Measurements from ENCODE around the gene SORCS1.

Gene SORCS1

GRCh38 chr10:106593876-106594275 lies 570.6 kb downstream of the SORCS1 start:
- Histone ChIP-seq H2BK15ac (replicated peaks; ENCODE audit: low read depth) (no peak overlapping the region), H3K4ac (ENCODE audit: low read depth, low read length) (no peak overlapping the region), H3K56ac (ENCODE audit: low read length) (no peak overlapping the region), H4K8ac (ENCODE audit: low read depth, low read length) (no peak overlapping the region), H2BK120ac (ENCODE audit: low read depth, low read length) (no peak overlapping the region), H3K4me3 (ENCODE audit: low read length) (no peak overlapping the region), H4K5ac (ENCODE audit: low read length) (no peak overlapping the region), H3K79me2 (ENCODE audit: control insufficient read depth, insufficient read depth, low read length) (no peaks in the 10 kb centered on the region), H3K36me3 (ENCODE audit: control insufficient read depth, insufficient read depth, low read length) (no peaks in the 10 kb centered on the region), H3K27me3 (ENCODE audit: insufficient read depth, low read length, poor library complexity) (no peaks in the 10 kb centered on the region), H3K27ac (ENCODE audit: low read depth, low read length) (no peak overlapping the region), H3K4me2 (ENCODE audit: low read length) (no peak overlapping the region), H3K9ac (ENCODE audit: low read length) (no peak overlapping the region), H2AK5ac (ENCODE audit: low read length) (no peak overlapping the region), H3K79me1 (ENCODE audit: low read length) (no peaks in the 10 kb centered on the region), H2BK5ac (ENCODE audit: low read length) (no peak overlapping the region), H3K4me1 (ENCODE audit: control insufficient read depth, low read depth, low read length) (peaks cover 2% of the 10 kb centered on the region), H3K23ac (ENCODE audit: low read length) (no peak overlapping the region), H3K18ac (ENCODE audit: low read length) (no peak overlapping the region)
- no CpG with 5 or more reads among the region's 1 CpG for WGBS (ENCODE audit: extremely low coverage, insufficient coverage, low lambda C conversion rate)
- no peak for DNase-seq

- Histone ChIP-seq H3K79me1 (ENCODE audit: low read length) (no peaks in the 10 kb centered on the region), H3K27ac (ENCODE audit: low read depth, low read length) (no peak overlapping the region), H3K4me1 (ENCODE audit: control insufficient read depth, low read depth, low read length) (peaks cover 2% of the 10 kb centered on the region), H4K8ac (ENCODE audit: low read depth, low read length) (no peak overlapping the region), H3K4me3 (ENCODE audit: low read length) (no peak overlapping the region), H3K56ac (ENCODE audit: low read length) (no peak overlapping the region), H4K5ac (ENCODE audit: low read length) (no peak overlapping the region), H2BK15ac (replicated peaks; ENCODE audit: low read depth) (no peak overlapping the region), H3K18ac (ENCODE audit: low read length) (no peak overlapping the region), H2BK120ac (ENCODE audit: low read depth, low read length) (no peak overlapping the region), H3K27me3 (ENCODE audit: insufficient read depth, low read length, poor library complexity) (no peaks in the 10 kb centered on the region), H3K4ac (ENCODE audit: low read depth, low read length) (no peak overlapping the region), H3K36me3 (ENCODE audit: control insufficient read depth, insufficient read depth, low read length) (no peaks in the 10 kb centered on the region), H3K9ac (ENCODE audit: low read length) (no peak overlapping the region), H3K4me2 (ENCODE audit: low read length) (no peak overlapping the region), H3K79me2 (ENCODE audit: control insufficient read depth, insufficient read depth, low read length) (no peaks in the 10 kb centered on the region), H3K23ac (ENCODE audit: low read length) (no peak overlapping the region), H2BK5ac (ENCODE audit: low read length) (no peak overlapping the region), H2AK5ac (ENCODE audit: low read length) (no peak overlapping the region)
- DNase-seq: no peak
These were observed 572.1 kb downstream of the SORCS1 start for GRCh38 chr10:106592396-106592795.

- Histone ChIP-seq H3K4me3 (ENCODE audit: low read length) (no peak overlapping the region), H2AK5ac (ENCODE audit: low read length) (no peak overlapping the region), H2BK120ac (ENCODE audit: low read depth, low read length) (no peak overlapping the region), H3K36me3 (ENCODE audit: control insufficient read depth, insufficient read depth, low read length) (no peaks in the 10 kb centered on the region), H3K9ac (ENCODE audit: low read length) (no peak overlapping the region), H3K56ac (ENCODE audit: low read length) (no peak overlapping the region), H4K8ac (ENCODE audit: low read depth, low read length) (no peak overlapping the region), H4K5ac (ENCODE audit: low read length) (no peak overlapping the region), H3K4me2 (ENCODE audit: low read length) (no peak overlapping the region), H3K18ac (ENCODE audit: low read length) (no peak overlapping the region), H3K23ac (ENCODE audit: low read length) (no peak overlapping the region), H2BK5ac (ENCODE audit: low read length) (no peak overlapping the region), H3K27ac (ENCODE audit: low read depth, low read length) (no peak overlapping the region), H3K4me1 (ENCODE audit: control insufficient read depth, low read depth, low read length) (peaks cover 5% of the 10 kb centered on the region), H3K4ac (ENCODE audit: low read depth, low read length) (no peak overlapping the region), H3K79me2 (ENCODE audit: control insufficient read depth, insufficient read depth, low read length) (no peaks in the 10 kb centered on the region), H2BK15ac (replicated peaks; ENCODE audit: low read depth) (no peak overlapping the region), H3K79me1 (ENCODE audit: low read length) (no peaks in the 10 kb centered on the region), H3K27me3 (ENCODE audit: insufficient read depth, low read length, poor library complexity) (no peaks in the 10 kb centered on the region)
- peak; percentile 23 for DNase-seq
- no CpG with 5 or more reads among the region's 2 CpGs for WGBS (ENCODE audit: extremely low coverage, insufficient coverage, low lambda C conversion rate)
These were observed 582.2 kb downstream of the SORCS1 start for GRCh38 chr10:106582291-106582690.

- no peak overlapping the region for H4K8ac ChIP-seq (ENCODE audit: low read depth, low read length)
- H3K9ac ChIP-seq (ENCODE audit: low read length): no peak overlapping the region
- H3K4ac ChIP-seq (ENCODE audit: low read depth, low read length): no peak overlapping the region
- no peak overlapping the region for H2BK15ac ChIP-seq (replicated peaks; ENCODE audit: low read depth)
- no peak overlapping the region for H3K23ac ChIP-seq (ENCODE audit: low read length)
- no peak for DNase-seq
- H3K79me1 ChIP-seq (ENCODE audit: low read length): no peaks in the 10 kb centered on the region
- H3K18ac ChIP-seq (ENCODE audit: low read length): no peak overlapping the region
- H3K36me3 ChIP-seq (ENCODE audit: control insufficient read depth, insufficient read depth, low read length): no peaks in the 10 kb centered on the region
- no peak overlapping the region for H3K4me3 ChIP-seq (ENCODE audit: low read length)
- no peaks in the 10 kb centered on the region for H3K79me2 ChIP-seq (ENCODE audit: control insufficient read depth, insufficient read depth, low read length)
- H3K56ac ChIP-seq (ENCODE audit: low read length): no peak overlapping the region
- peaks cover 12% of the 10 kb centered on the region for H3K4me1 ChIP-seq (ENCODE audit: control insufficient read depth, low read depth, low read length)
- no peak overlapping the region for H3K27ac ChIP-seq (ENCODE audit: low read depth, low read length)
- H2BK120ac ChIP-seq (ENCODE audit: low read depth, low read length): no peak overlapping the region
- H2BK5ac ChIP-seq (ENCODE audit: low read length): no peak overlapping the region
- WGBS (ENCODE audit: extremely low coverage, insufficient coverage, low lambda C conversion rate): no CpG with 5 or more reads among the region's 2 CpGs
- no peak overlapping the region for H3K4me2 ChIP-seq (ENCODE audit: low read length)
- no peak overlapping the region for H2AK5ac ChIP-seq (ENCODE audit: low read length)
- no peak overlapping the region for H4K5ac ChIP-seq (ENCODE audit: low read length)
- H3K27me3 ChIP-seq (ENCODE audit: insufficient read depth, low read length, poor library complexity): no peaks in the 10 kb centered on the region
These were observed 586.8 kb downstream of the SORCS1 start for GRCh38 chr10:106577756-106578155.

- no peaks in the 10 kb centered on the region for H3K79me2 ChIP-seq (ENCODE audit: control insufficient read depth, insufficient read depth, low read length)
- no peak overlapping the region for H3K4me2 ChIP-seq (ENCODE audit: low read length)
- no peak overlapping the region for H2AK5ac ChIP-seq (ENCODE audit: low read length)
- no peak overlapping the region for H3K23ac ChIP-seq (ENCODE audit: low read length)
- no peak overlapping the region for H3K4me3 ChIP-seq (ENCODE audit: low read length)
- no peak overlapping the region for H4K5ac ChIP-seq (ENCODE audit: low read length)
- H3K18ac ChIP-seq (ENCODE audit: low read length): no peak overlapping the region
- no peak overlapping the region for H4K8ac ChIP-seq (ENCODE audit: low read depth, low read length)
- no peak overlapping the region for H3K4ac ChIP-seq (ENCODE audit: low read depth, low read length)
- H2BK15ac ChIP-seq (replicated peaks; ENCODE audit: low read depth): no peak overlapping the region
- H2BK5ac ChIP-seq (ENCODE audit: low read length): no peak overlapping the region
- no peak overlapping the region for H2BK120ac ChIP-seq (ENCODE audit: low read depth, low read length)
- no peaks in the 10 kb centered on the region for H3K36me3 ChIP-seq (ENCODE audit: control insufficient read depth, insufficient read depth, low read length)
- H3K79me1 ChIP-seq (ENCODE audit: low read length): no peaks in the 10 kb centered on the region
- H3K27ac ChIP-seq (ENCODE audit: low read depth, low read length): no peak overlapping the region
- no peak overlapping the region for H3K56ac ChIP-seq (ENCODE audit: low read length)
- no peaks in the 10 kb centered on the region for H3K27me3 ChIP-seq (ENCODE audit: insufficient read depth, low read length, poor library complexity)
- peak; percentile 89 for DNase-seq
- H3K4me1 ChIP-seq (ENCODE audit: control insufficient read depth, low read depth, low read length): peaks cover 12% of the 10 kb centered on the region
- no CpG with 5 or more reads among the region's 9 CpGs for WGBS (ENCODE audit: extremely low coverage, insufficient coverage, low lambda C conversion rate)
- no peak overlapping the region for H3K9ac ChIP-seq (ENCODE audit: low read length)
These were observed 587.2 kb downstream of the SORCS1 start for GRCh38 chr10:106577266-106577665.

- Histone ChIP-seq H3K79me1 (ENCODE audit: low read length) (no peaks in the 10 kb centered on the region), H3K79me2 (ENCODE audit: control insufficient read depth, insufficient read depth, low read length) (no peaks in the 10 kb centered on the region), H3K27ac (ENCODE audit: low read depth, low read length) (no peak overlapping the region), H4K8ac (ENCODE audit: low read depth, low read length) (no peak overlapping the region), H3K4me3 (ENCODE audit: low read length) (no peak overlapping the region), H3K4ac (ENCODE audit: low read depth, low read length) (no peak overlapping the region), H3K4me1 (ENCODE audit: control insufficient read depth, low read depth, low read length) (peaks cover 12% of the 10 kb centered on the region), H2BK120ac (ENCODE audit: low read depth, low read length) (no peak overlapping the region), H2BK5ac (ENCODE audit: low read length) (no peak overlapping the region), H4K5ac (ENCODE audit: low read length) (no peak overlapping the region), H3K9ac (ENCODE audit: low read length) (no peak overlapping the region), H3K56ac (ENCODE audit: low read length) (peak overlapping the region; percentile 47), H3K18ac (ENCODE audit: low read length) (no peak overlapping the region), H3K23ac (ENCODE audit: low read length) (no peak overlapping the region), H3K4me2 (ENCODE audit: low read length) (no peak overlapping the region), H3K36me3 (ENCODE audit: control insufficient read depth, insufficient read depth, low read length) (no peaks in the 10 kb centered on the region), H2AK5ac (ENCODE audit: low read length) (no peak overlapping the region), H3K27me3 (ENCODE audit: insufficient read depth, low read length, poor library complexity) (no peaks in the 10 kb centered on the region), H2BK15ac (replicated peaks; ENCODE audit: low read depth) (no peak overlapping the region)
- WGBS (ENCODE audit: extremely low coverage, insufficient coverage, low lambda C conversion rate): no CpG with 5 or more reads among the region's 4 CpGs
- no peak for DNase-seq
These were observed 588.0 kb downstream of the SORCS1 start for GRCh38 chr10:106576534-106576933.

Data from mesendoderm (in vitro differentiated cells).